A549 (cell line): ENCODE results near the gene IFT27. TPM values are rescaled to one million over a fixed set of nuclear protein-coding genes. Genes with fewer than 3 reads are reported as not detected.

Experiments
- ATAC-seq, 2 experiments: fragments of 200-7000 bp in 1 of 2; fragments of >200 bp in 1 of 2; cut with Nextera tagmentation in 1 of 2; cut with Tn5 transposase in 1 of 2; 3 replicates each; pipeline versions ENCODE4 v1.8.0 to v1.9.1; 2018 to 2020; ENCODE audit warnings: mild to moderate bottlenecking in 1 of 2, moderate library complexity in 1 of 2
- CTCF ChIA-PET: fragments of 300-600 bp; sonication (Branson Sonifier 250); formaldehyde crosslinking; extraction: SDS; loops from one replicate; lab custom pipeline; 2021; ENCODE audit warnings: antibody characterized with exemption, inconsistent platforms; lab: Yijun Ruan, JAX
- POLR2A ChIA-PET: fragments of 350-600 bp; formaldehyde crosslinking; extraction: SDS; loops from one replicate; lab custom pipeline; 2021; ENCODE audit warnings: antibody characterized with exemption, inconsistent platforms; lab: Yijun Ruan, JAX
- DNase-seq, 2 experiments: peaks; one replicate each; pipeline versions ENCODE4 v3.0.0 to v3.0.0-alpha.2; 2011 to 2016; ENCODE audit warnings: low read depth in 1 of 2, low spot score in 1 of 2
- FAIRE-seq: peaks from 2 replicates; lab custom pipeline; 2011; peaks lifted over from hg19 to GRCh38; lab: Jason Lieb, UNC
- H3K27ac ChIP-seq, 2 experiments: fragments of >200 bp; sonication (Bioruptor Twin); formaldehyde crosslinking; 3 replicates each; pipeline ENCODE4 v1.5.1; 2016 to 2017
- H3K4me1 ChIP-seq: fragments of >200 bp; sonication (Bioruptor Twin); formaldehyde crosslinking; 3 replicates; pipeline ENCODE4 v1.6.1; 2016
- H3K4me2 ChIP-seq: fragments of >200 bp; sonication (Bioruptor Twin); formaldehyde crosslinking; 3 replicates; pipeline ENCODE4 v1.6.1; 2016
- H3K4me3 ChIP-seq: fragments of >200 bp; sonication (Bioruptor Twin); formaldehyde crosslinking; 3 replicates; pipeline ENCODE4 v1.5.1; 2016
- H3K9me3 ChIP-seq: fragments of >200 bp; sonication (Bioruptor Twin); formaldehyde crosslinking; 3 replicates; pipeline ENCODE4 v1.6.1; 2016
- ATOH8 ChIP-seq: fragments of 250-450 bp; sonication (Bioruptor Pico); IDR thresholded peaks from 2 replicates; pipeline ENCODE4 v1.5.0; 2020; ENCODE audit warnings: low read depth, mild to moderate bottlenecking, moderate library complexity
- BCL3 ChIP-seq: fragments of >200 bp; sonication (Bioruptor Twin); formaldehyde crosslinking; IDR thresholded peaks from 3 replicates; pipeline ENCODE4 v1.6.1; 2016
- CBX2 ChIP-seq: fragments of 200-600 bp; sonication (generic); IDR thresholded peaks from 2 replicates; pipeline ENCODE4 v1.6.1; 2016; ENCODE audit warnings: low read depth, mild to moderate bottlenecking, borderline replicate concordance
- CHD2 ChIP-seq: fragments of 150-350 bp; IDR thresholded peaks from 2 replicates; pipeline ENCODE4 v1.6.1; 2014; ENCODE audit warnings: low read length; ENCODE audit not compliant: partially characterized antibody
- CHD4 ChIP-seq: fragments of 200-600 bp; sonication (generic); IDR thresholded peaks from 2 replicates; pipeline ENCODE4 v1.6.1; 2016; ENCODE audit warnings: antibody characterized with exemption, mild to moderate bottlenecking, borderline replicate concordance
- EHF ChIP-seq: fragments of 250-450 bp; sonication (Bioruptor Pico); IDR thresholded peaks from 2 replicates; pipeline ENCODE4 v1.5.0; 2020; ENCODE audit warnings: mild to moderate bottlenecking
- EHMT2 ChIP-seq: fragments of 200-600 bp; sonication (generic); IDR thresholded peaks from 2 replicates; pipeline ENCODE4 v1.6.1; 2016; ENCODE audit warnings: antibody characterized with exemption, low read depth, mild to moderate bottlenecking, moderate library complexity
- EP300 ChIP-seq, 2 experiments: fragments of >200 bp; sonication (Bioruptor Twin); formaldehyde crosslinking; IDR thresholded peaks; 2 replicates in 1 of 2; 3 replicates in 1 of 2; pipeline ENCODE4 v1.6.1; 2016 to 2017
- ESRRA ChIP-seq: fragments of 150-350 bp; IDR thresholded peaks from 2 replicates; pipeline ENCODE4 v1.6.1; 2014; ENCODE audit warnings: mild to moderate bottlenecking, low read length, borderline replicate concordance
- FOSB ChIP-seq: fragments of 250-450 bp; sonication (Bioruptor Pico); IDR thresholded peaks from 2 replicates; pipeline ENCODE4 v1.5.0; 2020; ENCODE audit warnings: mild to moderate bottlenecking, moderate library complexity
- HDAC2 ChIP-seq: fragments of 200-600 bp; sonication (generic); IDR thresholded peaks from 2 replicates; pipeline ENCODE4 v1.6.1; 2016
- HMGXB4 ChIP-seq: fragments of 250-450 bp; sonication (Bioruptor Pico); IDR thresholded peaks from 2 replicates; pipeline ENCODE4 v1.5.0; 2021; ENCODE audit warnings: mild to moderate bottlenecking, moderate library complexity, borderline replicate concordance
- HOXB5 ChIP-seq: fragments of 250-450 bp; sonication (Bioruptor Pico); IDR thresholded peaks from 2 replicates; pipeline ENCODE4 v1.5.0; 2020; ENCODE audit warnings: mild to moderate bottlenecking, moderate library complexity
- JUNB ChIP-seq: fragments of >200 bp; sonication (Bioruptor Twin); formaldehyde crosslinking; IDR thresholded peaks from 2 replicates; pipeline ENCODE4 v1.6.1; 2016
- MAFK ChIP-seq: fragments of 450-650 bp; IDR thresholded peaks from 2 replicates; pipeline ENCODE4 v1.6.1; 2014; ENCODE audit not compliant: partially characterized antibody
- MAZ ChIP-seq: fragments of 150-350 bp; IDR thresholded peaks from 2 replicates; pipeline ENCODE4 v1.6.1; 2014; ENCODE audit warnings: antibody characterized with exemption, low read depth, low read length, borderline replicate concordance
- MYC ChIP-seq: IDR thresholded peaks from 2 replicates; pipeline ENCODE4 v1.6.1; 2012; ENCODE audit warnings: mild to moderate bottlenecking, inconsistent platforms, low read length, improper control_type of control experiment, borderline replicate concordance
- NR3C1 ChIP-seq: fragments of >200 bp; sonication (Bioruptor Twin); formaldehyde crosslinking; IDR thresholded peaks from 3 replicates; pipeline ENCODE4 v1.6.1; 2017
- RAD21 ChIP-seq, 2 experiments: fragments of >200 bp in 1 of 2; sonication (Bioruptor Twin) in 1 of 2; formaldehyde crosslinking in 1 of 2; IDR thresholded peaks in 1 of 2; conservative IDR thresholded peaks in 1 of 2; 2 replicates in 1 of 2; 3 replicates in 1 of 2; pipeline ENCODE4 v1.6.1; 2012 to 2018; ENCODE audit warnings: inconsistent platforms in 1 of 2
- RARB ChIP-seq: fragments of 250-450 bp; sonication (Bioruptor Pico); IDR thresholded peaks from 2 replicates; pipeline ENCODE4 v1.8.0; 2021; ENCODE audit warnings: mild to moderate bottlenecking, moderate library complexity
- RFX5 ChIP-seq: fragments of 450-650 bp; IDR thresholded peaks from 2 replicates; pipeline ENCODE4 v1.7.1; 2014; ENCODE audit warnings: antibody characterized with exemption, mild to moderate bottlenecking, moderate library complexity
- RNF2 ChIP-seq: fragments of 200-600 bp; sonication (generic); IDR thresholded peaks from 2 replicates; pipeline ENCODE4 v1.6.1; 2016; ENCODE audit warnings: low read depth, mild to moderate bottlenecking, antibody characterized with exemption, moderate library complexity, borderline replicate concordance
- TP53 ChIP-seq: fragments of 250-450 bp; sonication (Bioruptor Pico); IDR thresholded peaks from 2 replicates; pipeline ENCODE4 v1.5.0; 2021; ENCODE audit warnings: mild to moderate bottlenecking, moderate library complexity
- ZFP36 ChIP-seq: fragments of 450-650 bp; IDR thresholded peaks from 2 replicates; pipeline ENCODE4 v1.6.1; 2014; ENCODE audit warnings: borderline replicate concordance; ENCODE audit not compliant: partially characterized antibody
- ZSCAN20 ChIP-seq: fragments of 250-450 bp; sonication (Bioruptor Pico); IDR thresholded peaks from 2 replicates; pipeline ENCODE4 v1.8.0; 2022; ENCODE audit warnings: mild to moderate bottlenecking, moderate library complexity
- whole genome bisulfite sequencing: methylation state at CpG from one replicate; pipeline ENCODE4 v1.1.6; 2017; ENCODE audit errors: missing lambda C conversion rate; 5-methylcytosine and 5-hydroxymethylcytosine counted together
- polyA plus RNA-seq, 4 experiments: library from polyadenylated mRNA; depleted of rRNA in 3 of 4; stranded (reverse); fragments of >200 nt; fragmentation: RNase III in 1 of 4; extraction: RNeasy Plus Mini Kit Qiagen cat#74134 plus additional on column Dnase treatment in 1 of 4; gene quantifications; 2 replicates in 3 of 4; 3 replicates in 1 of 4; pipeline ENCODE4 v1.2.3, GENCODE V29; 2011 to 2017

Gene IFT27
- polyA plus RNA-seq, 2 of the 4 experiments (the other 2 are of a cell fraction), result 17.5 to 24.6 TPM

- FAIRE-seq (no peak), ATAC-seq (no peak), DNase-seq (no peak)
- no peaks in the 10 kb centered on the region for H3K4me1 ChIP-seq
- ChIA-PET POLR2A (interaction anchor here (0.5 kb wide), 1 partner anchor 199 kb away, joined by 4 read pairs; no protein-coding TSS in a partner anchor), CTCF (interaction anchor here (0.6 kb wide), 1 partner anchor 10 kb away, joined by 3 read pairs; the partner anchor contains the start of gene CACNG2)
- H3K27ac ChIP-seq, result no peak overlapping the region
- TF ChIP-seq HOXB5 (CRISPR knock-in tag) (no peak), BCL3 (no peak), ATOH8 (no peak), RARB (CRISPR knock-in tag) (no peak), MYC (no peak), JUNB (no peak), CHD4 (no peak), HDAC2 (no peak), EHMT2 (no peak)
- H3K9me3 ChIP-seq, result no peaks in the 10 kb centered on the region
- no peak overlapping the region for H3K4me2 ChIP-seq
- H3K4me3 ChIP-seq, result no peak overlapping the region
- 49% methylated on average over 2 of the region's 2 CpGs for WGBS
Observed at GRCh38 chr22:36714110-36714509, 61.8 kb downstream of the IFT27 start.

GRCh38 chr22:36713436-36713835 is 62.5 kb downstream of the IFT27 start:
- POLR2A ChIA-PET, result no interaction called here
- Histone ChIP-seq H3K4me3 (no peak overlapping the region), H3K4me1 (no peaks in the 10 kb centered on the region), H3K9me3 (no peaks in the 10 kb centered on the region), H3K4me2 (no peak overlapping the region), H3K27ac (no peak overlapping the region)
- no peak for FAIRE-seq
- DNase-seq, result no peak
- WGBS, result 86% methylated on average over 4 of the region's 5 CpGs
- TF ChIP-seq RFX5, result no peak
- no peak for TF ChIP-seq EHF (CRISPR knock-in tag)
- no peak for TF ChIP-seq MAZ
- no peak for TF ChIP-seq MYC
- TF ChIP-seq ZFP36, result no peak
- TF ChIP-seq CHD2, result no peak
- no peak for TF ChIP-seq FOSB (CRISPR knock-in tag)
- no peak for TF ChIP-seq HMGXB4 (CRISPR knock-in tag)
- TF ChIP-seq CHD4, result no peak
- no peak for TF ChIP-seq JUNB
- no peak for TF ChIP-seq EP300 (IDR thresholded peaks at IDR 0.05)
- TF ChIP-seq TP53 (CRISPR knock-in tag), result no peak
- no peak for TF ChIP-seq RARB (CRISPR knock-in tag)
- no peak for TF ChIP-seq ESRRA
- no peak for TF ChIP-seq RAD21 (conservative IDR thresholded peaks at IDR 0.05 in 1 of 2, IDR thresholded peaks at IDR 0.05 in 1 of 2)
- TF ChIP-seq RNF2, result no peak
- TF ChIP-seq CBX2, result no peak
- TF ChIP-seq ZSCAN20, result no peak
- no peak for TF ChIP-seq MAFK
- TF ChIP-seq NR3C1, result no peak
- CTCF ChIA-PET, result no interaction called here
- no peak for ATAC-seq

Other genes starting within 250 kb of the IFT27 start
- 304 and 326 TPM in 2 replicates for gene EIF3D, start 247.0 kb downstream of the IFT27 start, polyA plus RNA-seq (2011; rRNA removed)
- 171 to 209 TPM (median 186 TPM) in 3 replicates for gene EIF3D, start 247.0 kb downstream of the IFT27 start, polyA plus RNA-seq (2017; fragmentation: RNase III; extraction: RNeasy Plus Mini Kit Qiagen cat#74134 plus additional on column Dnase treatment)
- gene CACNG2, start 72.4 kb downstream of the IFT27 start, polyA plus RNA-seq (2011; rRNA removed), result not detected in 2 replicates
- not detected in 3 replicates for gene CACNG2, start 72.4 kb downstream of the IFT27 start, polyA plus RNA-seq (2017; fragmentation: RNase III; extraction: RNeasy Plus Mini Kit Qiagen cat#74134 plus additional on column Dnase treatment)
- gene PVALB, start 40.9 kb upstream of the IFT27 start, polyA plus RNA-seq (2011; rRNA removed), result not detected in 2 replicates
- gene PVALB, start 40.9 kb upstream of the IFT27 start, polyA plus RNA-seq (2017; fragmentation: RNase III; extraction: RNeasy Plus Mini Kit Qiagen cat#74134 plus additional on column Dnase treatment), result not detected in 3 replicates
- not detected in 2 replicates for gene NCF4, start 84.9 kb upstream of the IFT27 start, polyA plus RNA-seq (2011; rRNA removed)
- not detected in 3 replicates for gene NCF4, start 84.9 kb upstream of the IFT27 start, polyA plus RNA-seq (2017; fragmentation: RNase III; extraction: RNeasy Plus Mini Kit Qiagen cat#74134 plus additional on column Dnase treatment)
- gene CSF2RB, start 137.5 kb upstream of the IFT27 start, polyA plus RNA-seq (2011; rRNA removed), result not detected in 2 replicates
- gene CSF2RB, start 137.5 kb upstream of the IFT27 start, polyA plus RNA-seq (2017; fragmentation: RNase III; extraction: RNeasy Plus Mini Kit Qiagen cat#74134 plus additional on column Dnase treatment), result not detected in 3 replicates
- gene TST, start 243.3 kb upstream of the IFT27 start, polyA plus RNA-seq (2011; rRNA removed), result 43.2 and 49.4 TPM in 2 replicates
- 36.4 to 50.1 TPM (median 49.4 TPM) in 3 replicates for gene TST, start 243.3 kb upstream of the IFT27 start, polyA plus RNA-seq (2017; fragmentation: RNase III; extraction: RNeasy Plus Mini Kit Qiagen cat#74134 plus additional on column Dnase treatment)
- gene MPST, start 243.6 kb upstream of the IFT27 start, polyA plus RNA-seq (2011; rRNA removed), result 40.6 and 44.2 TPM in 2 replicates
- gene MPST, start 243.6 kb upstream of the IFT27 start, polyA plus RNA-seq (2017; fragmentation: RNase III; extraction: RNeasy Plus Mini Kit Qiagen cat#74134 plus additional on column Dnase treatment), result 55.4 to 63.3 TPM (median 61.8 TPM) in 3 replicates